RWPE2 (cell line): ENCODE data around the gene RGS6.

Source experiments
- ATAC-seq: fragments of 200-7000 bp; cut with Tn5 transposase; 3 replicates; pipeline ENCODE4 v1.9.1; 2021; ENCODE audit warnings: low read depth
- DNase-seq: peaks from one replicate; pipeline ENCODE4 v3.0.0-alpha.2; 2020; ENCODE audit warnings: low spot score
- H3K27ac ChIP-seq: fragments of 450-650 bp; 2 replicates; pipeline ENCODE4 v1.5.1; 2017; ENCODE audit warnings: mild to moderate bottlenecking; ENCODE audit not compliant: poor library complexity, severe bottlenecking
- H3K27me3 ChIP-seq: fragments of 250-450 bp; sonication (Bioruptor Pico); 2 replicates; pipeline ENCODE4 v1.5.1; 2021; ENCODE audit warnings: mild to moderate bottlenecking, moderate library complexity; ENCODE audit not compliant: insufficient read depth, poor library complexity, severe bottlenecking
- H3K36me3 ChIP-seq: fragments of 250-450 bp; sonication (Bioruptor Pico); 2 replicates; pipeline ENCODE4 v1.5.1; 2020; ENCODE audit warnings: low read depth, mild to moderate bottlenecking, moderate library complexity
- H3K4me1 ChIP-seq: fragments of 250-450 bp; sonication (Bioruptor Pico); 2 replicates; pipeline ENCODE4 v1.5.1; 2021; ENCODE audit warnings: mild to moderate bottlenecking, moderate library complexity; ENCODE audit not compliant: insufficient read depth, poor library complexity, severe bottlenecking
- H3K4me3 ChIP-seq: fragments of 250-450 bp; sonication (Bioruptor Pico); 2 replicates; pipeline ENCODE4 v1.5.1; 2021; ENCODE audit warnings: mild to moderate bottlenecking, moderate library complexity; ENCODE audit not compliant: severe bottlenecking
- H3K9me3 ChIP-seq: fragments of 250-450 bp; sonication (Bioruptor Pico); 2 replicates; pipeline ENCODE4 v1.5.1; 2021; ENCODE audit warnings: mild to moderate bottlenecking, moderate library complexity; ENCODE audit not compliant: severe bottlenecking
- TF ChIP-seq, protein P1 (sequence below): fragments of 450-650 bp; IDR thresholded peaks from one replicate; pipeline ENCODE4 v1.5.1; 2017; ENCODE audit warnings: mild to moderate bottlenecking, moderate library complexity; ENCODE audit not compliant: poor library complexity, severe bottlenecking

RGS6 gene

DNA sequence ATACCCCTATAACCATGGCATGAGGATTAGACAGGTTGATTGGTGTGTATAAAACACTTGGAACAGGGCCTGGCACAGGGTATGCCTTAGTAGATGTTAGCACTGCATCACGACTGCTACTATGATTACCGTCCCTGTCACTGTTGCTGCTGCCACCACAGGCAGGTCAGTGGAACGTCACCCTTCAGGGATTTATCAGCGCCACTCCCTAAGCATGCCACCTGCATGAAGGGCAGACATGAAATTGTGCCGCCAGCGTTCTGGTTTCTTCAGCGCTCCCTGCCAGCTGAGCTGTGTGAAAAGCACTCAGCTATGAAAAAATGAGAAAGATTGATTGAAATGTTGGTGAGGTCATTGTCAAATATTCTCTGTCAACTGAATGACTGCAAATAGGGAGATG, 484.7 kb downstream of the RGS6 start:
- TF ChIP-seq, protein P1, sequence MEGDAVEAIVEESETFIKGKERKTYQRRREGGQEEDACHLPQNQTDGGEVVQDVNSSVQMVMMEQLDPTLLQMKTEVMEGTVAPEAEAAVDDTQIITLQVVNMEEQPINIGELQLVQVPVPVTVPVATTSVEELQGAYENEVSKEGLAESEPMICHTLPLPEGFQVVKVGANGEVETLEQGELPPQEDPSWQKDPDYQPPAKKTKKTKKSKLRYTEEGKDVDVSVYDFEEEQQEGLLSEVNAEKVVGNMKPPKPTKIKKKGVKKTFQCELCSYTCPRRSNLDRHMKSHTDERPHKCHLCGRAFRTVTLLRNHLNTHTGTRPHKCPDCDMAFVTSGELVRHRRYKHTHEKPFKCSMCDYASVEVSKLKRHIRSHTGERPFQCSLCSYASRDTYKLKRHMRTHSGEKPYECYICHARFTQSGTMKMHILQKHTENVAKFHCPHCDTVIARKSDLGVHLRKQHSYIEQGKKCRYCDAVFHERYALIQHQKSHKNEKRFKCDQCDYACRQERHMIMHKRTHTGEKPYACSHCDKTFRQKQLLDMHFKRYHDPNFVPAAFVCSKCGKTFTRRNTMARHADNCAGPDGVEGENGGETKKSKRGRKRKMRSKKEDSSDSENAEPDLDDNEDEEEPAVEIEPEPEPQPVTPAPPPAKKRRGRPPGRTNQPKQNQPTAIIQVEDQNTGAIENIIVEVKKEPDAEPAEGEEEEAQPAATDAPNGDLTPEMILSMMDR = no peak
- H3K27ac ChIP-seq = no peak overlapping the region
- H3K4me3 ChIP-seq = no peak overlapping the region
- H3K4me1 ChIP-seq = no peaks in the 10 kb centered on the region
- DNase-seq (no peak), ATAC-seq (no peak)
- no peaks in the 10 kb centered on the region for H3K36me3 ChIP-seq
- H3K27me3 ChIP-seq = no peaks in the 10 kb centered on the region
- H3K9me3 ChIP-seq = peaks cover 2% of the 10 kb centered on the region

DNA sequence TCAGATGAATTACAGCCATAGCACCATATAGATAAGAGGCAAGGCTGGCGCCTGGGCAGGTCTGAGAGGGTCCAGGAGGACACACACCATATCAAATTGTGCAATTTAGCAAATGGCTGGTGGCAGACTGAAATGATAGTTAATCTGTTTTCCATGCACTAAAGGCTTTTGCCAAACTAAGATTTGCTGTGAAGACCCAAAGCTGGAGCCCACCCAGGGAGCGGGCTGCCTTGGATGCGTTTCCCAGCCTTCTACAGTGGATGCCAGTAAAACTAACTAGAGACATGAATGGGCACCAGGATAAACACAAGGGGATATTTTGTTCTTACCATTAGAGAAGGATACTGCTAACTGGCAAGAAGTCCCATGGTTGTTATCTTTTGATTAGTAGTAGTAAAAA, 486.6 kb downstream of the RGS6 start:
- Histone ChIP-seq H3K9me3 (peaks cover 2% of the 10 kb centered on the region), H3K27ac (no peak overlapping the region), H3K27me3 (no peaks in the 10 kb centered on the region), H3K4me3 (no peak overlapping the region), H3K36me3 (no peaks in the 10 kb centered on the region), H3K4me1 (no peaks in the 10 kb centered on the region)
- ATAC-seq (no peak), DNase-seq (no peak)
- TF ChIP-seq, protein P1 = no peak

DNA sequence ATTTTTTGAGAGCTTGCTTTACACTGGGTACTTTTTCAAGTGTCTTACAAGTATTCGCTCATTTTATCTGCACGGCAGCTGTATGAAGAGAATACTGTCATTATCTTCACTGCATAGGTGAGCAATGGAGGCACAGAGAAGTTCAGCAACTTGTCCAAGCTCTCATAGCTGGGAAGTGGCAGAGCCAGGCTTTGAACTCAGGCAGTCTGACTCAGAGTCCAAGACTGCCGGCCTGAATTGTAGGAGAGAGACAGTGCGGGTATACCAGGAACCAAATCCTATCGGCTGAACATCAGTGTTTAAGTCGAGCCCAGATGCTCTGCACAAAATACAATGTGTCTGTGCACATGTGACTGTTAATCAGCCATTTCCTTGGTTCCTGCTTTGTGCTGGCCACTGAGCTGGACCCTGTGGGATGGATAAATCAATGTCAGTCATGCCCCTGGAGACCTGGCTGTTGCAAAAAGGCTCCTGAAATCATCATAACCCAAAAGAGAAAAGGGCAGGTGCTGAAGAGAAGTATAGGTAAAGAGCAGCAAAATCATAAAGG, 487.1 kb downstream of the RGS6 start:
- Histone ChIP-seq H3K27me3 (peaks cover 2% of the 10 kb centered on the region), H3K4me3 (no peak overlapping the region), H3K4me1 (no peaks in the 10 kb centered on the region), H3K9me3 (peaks cover 2% of the 10 kb centered on the region), H3K27ac (no peak overlapping the region), H3K36me3 (no peaks in the 10 kb centered on the region)
- DNase-seq (no peak), ATAC-seq (no peak)
- TF ChIP-seq, protein P1 = no peak

DNA sequence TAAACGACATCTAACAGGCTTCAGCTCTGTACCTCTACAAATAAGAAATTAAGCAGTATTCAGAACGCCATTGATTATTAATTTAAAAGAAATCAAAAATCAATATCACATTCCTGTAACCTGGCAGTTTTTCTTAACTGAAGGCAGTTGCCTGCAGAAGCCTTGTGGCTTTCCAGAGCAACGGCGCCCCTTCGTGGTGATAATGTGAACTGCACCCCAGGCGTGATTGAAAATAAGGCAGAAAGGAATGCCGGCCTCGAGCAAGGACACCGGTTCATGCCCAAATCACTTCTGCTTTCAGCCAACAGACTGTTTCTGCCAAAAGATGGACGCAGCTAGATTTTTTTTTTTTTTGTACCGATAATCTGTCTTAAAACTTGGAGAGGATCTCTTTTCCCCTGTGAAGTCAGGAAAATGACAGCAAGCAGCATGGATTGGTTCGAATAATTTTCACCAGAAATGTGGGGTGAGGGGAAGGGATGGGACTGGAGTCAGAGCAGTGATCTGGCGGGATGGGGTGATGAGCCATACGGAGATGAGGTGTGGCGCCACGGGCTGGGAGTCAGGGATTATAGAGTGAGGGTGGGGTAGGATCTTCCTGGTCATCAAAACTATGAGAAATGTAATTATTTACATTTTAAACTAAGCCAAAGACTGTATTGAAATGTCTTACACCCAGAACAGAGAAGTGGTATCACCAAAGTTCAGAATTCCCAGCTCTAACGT, 488.7 kb downstream of the RGS6 start:
- ATAC-seq = peak; percentile 44; the same call in 1 of the 3 replicates
- no peak for DNase-seq
- H3K4me1 ChIP-seq = no peaks in the 10 kb centered on the region

More for the DNA sequence above, 488.7 kb downstream of the RGS6 start:
- Histone ChIP-seq H3K27me3 (peaks cover 15% of the 10 kb centered on the region), H3K27ac (no peak overlapping the region), H3K4me3 (no peak overlapping the region), H3K36me3 (no peaks in the 10 kb centered on the region), H3K9me3 (no peaks in the 10 kb centered on the region)
- TF ChIP-seq, protein P1 = peak; percentile 93
